ENCODE measurements around the gene PKN2.

GRCh38 chr1:88727205-88727604, 43.1 kb downstream of the PKN2 start:
- TF ChIP-seq CTCF (IDR thresholded peaks at IDR 0.05) (no peak), POLR2AphosphoS5 (IDR thresholded peaks at IDR 0.05) (no peak)

All from breast epithelium (tissue), 3 donors.